ENCODE results near the gene CA4.

DNA sequence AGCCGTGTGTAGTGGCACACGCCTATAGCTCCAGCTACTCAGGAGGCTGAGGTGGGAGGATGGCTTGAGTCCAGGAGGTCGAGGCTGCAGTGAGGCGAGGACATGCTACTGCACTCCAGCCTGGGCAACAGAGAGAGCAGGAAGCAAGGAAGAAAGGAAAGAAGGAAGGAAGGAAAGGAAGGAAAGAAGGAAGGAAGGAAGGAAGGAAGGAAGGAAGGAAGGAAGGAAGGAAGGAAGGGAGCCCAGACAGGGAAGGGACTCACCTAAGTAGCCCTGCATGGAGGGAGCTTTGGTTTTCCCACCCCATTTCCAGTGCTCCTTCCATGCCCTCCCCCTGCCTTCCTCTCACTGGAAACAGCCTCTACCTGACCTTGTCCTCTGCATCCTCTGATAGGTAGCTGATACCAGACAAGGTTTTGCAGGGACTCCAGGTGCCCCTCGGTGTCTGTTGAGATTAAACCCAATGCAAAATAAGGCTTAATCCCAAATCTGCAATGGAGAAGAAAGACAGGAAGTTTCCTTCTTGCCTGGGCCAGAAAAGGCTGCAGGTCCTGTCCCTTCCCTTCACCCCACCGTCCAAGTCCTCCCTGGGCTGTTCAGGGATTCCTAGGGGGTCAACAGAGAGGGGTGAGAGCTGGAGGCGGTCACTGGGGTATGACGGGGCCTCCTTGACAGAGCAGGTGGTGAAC is 21.5 kb upstream of the CA4 start:
- TF ChIP-seq AR (CRISPR knock-in tag; IDR thresholded peaks at IDR 0.05) = no peak
- TF ChIP-seq SP1 (CRISPR knock-in tag; conservative IDR thresholded peaks at IDR 0.05) = no peak
- TF ChIP-seq, protein P1, sequence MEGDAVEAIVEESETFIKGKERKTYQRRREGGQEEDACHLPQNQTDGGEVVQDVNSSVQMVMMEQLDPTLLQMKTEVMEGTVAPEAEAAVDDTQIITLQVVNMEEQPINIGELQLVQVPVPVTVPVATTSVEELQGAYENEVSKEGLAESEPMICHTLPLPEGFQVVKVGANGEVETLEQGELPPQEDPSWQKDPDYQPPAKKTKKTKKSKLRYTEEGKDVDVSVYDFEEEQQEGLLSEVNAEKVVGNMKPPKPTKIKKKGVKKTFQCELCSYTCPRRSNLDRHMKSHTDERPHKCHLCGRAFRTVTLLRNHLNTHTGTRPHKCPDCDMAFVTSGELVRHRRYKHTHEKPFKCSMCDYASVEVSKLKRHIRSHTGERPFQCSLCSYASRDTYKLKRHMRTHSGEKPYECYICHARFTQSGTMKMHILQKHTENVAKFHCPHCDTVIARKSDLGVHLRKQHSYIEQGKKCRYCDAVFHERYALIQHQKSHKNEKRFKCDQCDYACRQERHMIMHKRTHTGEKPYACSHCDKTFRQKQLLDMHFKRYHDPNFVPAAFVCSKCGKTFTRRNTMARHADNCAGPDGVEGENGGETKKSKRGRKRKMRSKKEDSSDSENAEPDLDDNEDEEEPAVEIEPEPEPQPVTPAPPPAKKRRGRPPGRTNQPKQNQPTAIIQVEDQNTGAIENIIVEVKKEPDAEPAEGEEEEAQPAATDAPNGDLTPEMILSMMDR (IDR thresholded peaks at IDR 0.05) = no peak
- TF ChIP-seq OVOL2 (CRISPR knock-in tag; IDR thresholded peaks at IDR 0.05; ENCODE audit: borderline replicate concordance) = no peak
- TF ChIP-seq CREB1 (CRISPR knock-in tag; IDR thresholded peaks at IDR 0.05) = no peak
- no peak for TF ChIP-seq ATF1 (CRISPR knock-in tag; IDR thresholded peaks at IDR 0.05)
- no peak for TF ChIP-seq SOX15 (CRISPR knock-in tag; IDR thresholded peaks at IDR 0.05)
- TF ChIP-seq NFYB (CRISPR knock-in tag; conservative IDR thresholded peaks at IDR 0.05; ENCODE audit: low read depth) = no peak
